ENCODE results near the gene CYREN.

Gene CYREN

GRCh38 chr7:135197906-135198655, 27.6 kb upstream of the CYREN start:
- DNase-seq (ENCODE audit: extremely low spot score, insufficient read length, low read depth) (no peak), FAIRE-seq (no peak)

GRCh38 chr7:135197343-135197742, 26.8 kb upstream of the CYREN start:
- FAIRE-seq, result no peak
- DNase-seq (ENCODE audit: extremely low spot score, insufficient read length, low read depth), result no peak

GRCh38 chr7:135195968-135196629, 25.6 kb upstream of the CYREN start:
- no peak for DNase-seq (ENCODE audit: extremely low spot score, insufficient read length, low read depth)
- no peak for FAIRE-seq

- no peak for FAIRE-seq
- DNase-seq (ENCODE audit: extremely low spot score, insufficient read length, low read depth), result no peak
These were observed 24.6 kb upstream of the CYREN start for GRCh38 chr7:135195156-135195555.

- DNase-seq (ENCODE audit: extremely low spot score, insufficient read length, low read depth), result no peak
These were observed 24.1 kb upstream of the CYREN start for GRCh38 chr7:135194494-135195095.

GRCh38 chr7:135193615-135194081, 23.1 kb upstream of the CYREN start:
- no peak for FAIRE-seq
- no peak for DNase-seq (ENCODE audit: extremely low spot score, insufficient read length, low read depth)

More at GRCh38 chr7:135194494-135195095, 24.1 kb upstream of the CYREN start:
- FAIRE-seq, result no peak

GRCh38 chr7:135192914-135193536, 22.5 kb upstream of the CYREN start:
- FAIRE-seq (no peak), DNase-seq (ENCODE audit: extremely low spot score, insufficient read length, low read depth) (no peak)

GRCh38 chr7:135190703-135191102, 20.2 kb upstream of the CYREN start:
- FAIRE-seq, result peak; percentile 47
- DNase-seq (ENCODE audit: extremely low spot score, insufficient read length, low read depth), result no peak

GRCh38 chr7:135189961-135190360, 19.5 kb upstream of the CYREN start:
- FAIRE-seq, result no peak
- no peak for DNase-seq (ENCODE audit: extremely low spot score, insufficient read length, low read depth)

GRCh38 chr7:135189221-135189662, 18.7 kb upstream of the CYREN start:
- DNase-seq (ENCODE audit: extremely low spot score, insufficient read length, low read depth), result no peak
- FAIRE-seq, result no peak

GRCh38 chr7:135188298-135188984, 17.9 kb upstream of the CYREN start:
- DNase-seq (ENCODE audit: extremely low spot score, insufficient read length, low read depth) (no peak), FAIRE-seq (peak; percentile 84)

GRCh38 chr7:135186841-135187253, 16.3 kb upstream of the CYREN start:
- FAIRE-seq, result peak; percentile 81
- DNase-seq (ENCODE audit: extremely low spot score, insufficient read length, low read depth), result no peak

GRCh38 chr7:135186261-135186540, 15.7 kb upstream of the CYREN start:
- DNase-seq (ENCODE audit: extremely low spot score, insufficient read length, low read depth), result no peak
- peak; percentile 39 for FAIRE-seq

- no peak for FAIRE-seq
These were observed 15.2 kb upstream of the CYREN start for GRCh38 chr7:135185471-135186260.

GRCh38 chr7:135184254-135184841, 13.8 kb upstream of the CYREN start:
- no peak for FAIRE-seq
- DNase-seq (ENCODE audit: extremely low spot score, insufficient read length, low read depth), result no peak

More at GRCh38 chr7:135185471-135186260, 15.2 kb upstream of the CYREN start:
- DNase-seq (ENCODE audit: extremely low spot score, insufficient read length, low read depth), result no peak

- FAIRE-seq, result no peak
- DNase-seq (ENCODE audit: extremely low spot score, insufficient read length, low read depth), result no peak
These were observed 13.0 kb upstream of the CYREN start for GRCh38 chr7:135183478-135183877.

GRCh38 chr7:135181929-135182678, 11.6 kb upstream of the CYREN start:
- no peak for DNase-seq (ENCODE audit: extremely low spot score, insufficient read length, low read depth)

GRCh38 chr7:135181261-135181928, 10.9 kb upstream of the CYREN start:
- FAIRE-seq (no peak), DNase-seq (ENCODE audit: extremely low spot score, insufficient read length, low read depth) (no peak)

More at GRCh38 chr7:135181929-135182678, 11.6 kb upstream of the CYREN start:
- no peak for FAIRE-seq
